SK-N-SH treated with all-trans-retinoic acid at 6 μM for 48 hours (cell line): ENCODE results near the gene SEMA6D.

Experiments used
- ARNTL ChIP-seq: fragments of 450-650 bp; formaldehyde crosslinking; IDR thresholded peaks from 2 replicates; pipeline ENCODE4 v1.5.0; 2020; ENCODE audit warnings: low read depth, mild to moderate bottlenecking, moderate library complexity, borderline replicate concordance
- CSDC2 ChIP-seq: fragments of 250-450 bp; sonication (Bioruptor Pico); IDR thresholded peaks from 2 replicates; pipeline ENCODE4 v1.5.0; 2020; ENCODE audit warnings: mild to moderate bottlenecking, moderate library complexity
- ESRRG ChIP-seq: fragments of 250-450 bp; sonication (Bioruptor Pico); IDR thresholded peaks from 2 replicates; pipeline ENCODE4 v1.6.1; 2021; ENCODE audit warnings: mild to moderate bottlenecking
- GLIS3 ChIP-seq: fragments of 250-450 bp; sonication (Bioruptor Pico); IDR thresholded peaks from 2 replicates; pipeline ENCODE4 v1.5.0; 2020; ENCODE audit warnings: mild to moderate bottlenecking, moderate library complexity
- OSR1 ChIP-seq: fragments of 250-450 bp; sonication (Bioruptor Pico); IDR thresholded peaks from 2 replicates; pipeline ENCODE4 v1.8.0; 2022; ENCODE audit warnings: moderate library complexity, mild to moderate bottlenecking, inconsistent platforms
- PATZ1 ChIP-seq: fragments of 250-450 bp; sonication (Bioruptor Pico); IDR thresholded peaks from 2 replicates; pipeline ENCODE4 v1.8.0; 2020; ENCODE audit warnings: mild to moderate bottlenecking, moderate library complexity, borderline replicate concordance
- PPARA ChIP-seq: fragments of 250-450 bp; sonication (Bioruptor Pico); IDR thresholded peaks from 2 replicates; pipeline ENCODE4 v1.5.0; 2020; ENCODE audit warnings: mild to moderate bottlenecking, borderline replicate concordance
- RARB ChIP-seq: fragments of 250-450 bp; sonication (Bioruptor Pico); IDR thresholded peaks from 2 replicates; pipeline ENCODE4 v1.8.0; 2021; ENCODE audit warnings: mild to moderate bottlenecking, moderate library complexity
- SNAI2 ChIP-seq: fragments of 250-450 bp; sonication (Bioruptor Pico); IDR thresholded peaks from 2 replicates; pipeline ENCODE4 v1.5.0; 2020; ENCODE audit warnings: mild to moderate bottlenecking, moderate library complexity
- TOX ChIP-seq: fragments of 250-450 bp; sonication (Bioruptor Pico); IDR thresholded peaks from 2 replicates; pipeline ENCODE4 v1.8.0; 2021; ENCODE audit warnings: mild to moderate bottlenecking, moderate library complexity, borderline replicate concordance
- ZFP30 ChIP-seq: fragments of 450-650 bp; formaldehyde crosslinking; IDR thresholded peaks from 2 replicates; pipeline ENCODE4 v1.5.0; 2022; ENCODE audit warnings: mild to moderate bottlenecking, moderate library complexity
- ZNF565 ChIP-seq: fragments of 450-650 bp; formaldehyde crosslinking; conservative IDR thresholded peaks from 2 replicates; pipeline ENCODE4 v1.5.0; 2020; ENCODE audit warnings: low read depth, mild to moderate bottlenecking, moderate library complexity
- TF ChIP-seq, protein P1 (sequence below): fragments of 250-450 bp; sonication (Bioruptor Pico); IDR thresholded peaks from 2 replicates; pipeline ENCODE4 v1.5.0; 2020; ENCODE audit warnings: mild to moderate bottlenecking, moderate library complexity
- TF ChIP-seq, protein P2 (sequence below): fragments of 250-450 bp; sonication (Bioruptor Pico); IDR thresholded peaks from 2 replicates; pipeline ENCODE4 v1.8.0; 2021; ENCODE audit warnings: low read depth, mild to moderate bottlenecking, moderate library complexity, borderline replicate concordance

DNA sequence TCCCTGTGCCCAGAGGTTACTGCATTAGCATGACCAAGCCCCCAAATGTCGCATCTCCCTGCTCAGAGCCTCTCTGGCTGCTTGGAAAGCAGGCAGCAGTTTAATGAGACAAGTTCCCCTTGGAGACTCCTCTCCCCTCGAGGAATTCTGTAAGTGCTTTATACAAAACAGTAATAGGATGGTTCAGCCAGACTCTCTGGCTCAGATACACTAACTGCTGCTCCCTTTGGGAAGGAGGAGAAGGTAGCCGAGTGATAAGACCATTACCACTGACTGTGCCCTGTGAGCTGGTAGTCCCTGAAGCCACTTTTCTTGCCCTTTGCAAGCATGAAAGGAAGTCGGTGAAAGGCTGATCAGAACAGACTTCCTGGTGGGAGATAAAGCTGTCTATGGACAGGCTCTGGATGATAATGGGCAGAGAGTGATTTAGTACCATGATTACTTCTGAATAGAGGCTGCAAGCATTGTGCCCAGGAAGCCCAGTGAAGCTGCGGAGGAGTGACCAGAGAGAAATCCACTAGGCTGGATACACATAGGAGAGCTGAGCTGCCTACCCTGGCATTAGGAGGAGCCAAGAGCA, 100.8 kb downstream of the SEMA6D start:
- TF ChIP-seq ARNTL (CRISPR knock-in tag), result no peak
- TF ChIP-seq SNAI2, result no peak
- TF ChIP-seq, protein P1, sequence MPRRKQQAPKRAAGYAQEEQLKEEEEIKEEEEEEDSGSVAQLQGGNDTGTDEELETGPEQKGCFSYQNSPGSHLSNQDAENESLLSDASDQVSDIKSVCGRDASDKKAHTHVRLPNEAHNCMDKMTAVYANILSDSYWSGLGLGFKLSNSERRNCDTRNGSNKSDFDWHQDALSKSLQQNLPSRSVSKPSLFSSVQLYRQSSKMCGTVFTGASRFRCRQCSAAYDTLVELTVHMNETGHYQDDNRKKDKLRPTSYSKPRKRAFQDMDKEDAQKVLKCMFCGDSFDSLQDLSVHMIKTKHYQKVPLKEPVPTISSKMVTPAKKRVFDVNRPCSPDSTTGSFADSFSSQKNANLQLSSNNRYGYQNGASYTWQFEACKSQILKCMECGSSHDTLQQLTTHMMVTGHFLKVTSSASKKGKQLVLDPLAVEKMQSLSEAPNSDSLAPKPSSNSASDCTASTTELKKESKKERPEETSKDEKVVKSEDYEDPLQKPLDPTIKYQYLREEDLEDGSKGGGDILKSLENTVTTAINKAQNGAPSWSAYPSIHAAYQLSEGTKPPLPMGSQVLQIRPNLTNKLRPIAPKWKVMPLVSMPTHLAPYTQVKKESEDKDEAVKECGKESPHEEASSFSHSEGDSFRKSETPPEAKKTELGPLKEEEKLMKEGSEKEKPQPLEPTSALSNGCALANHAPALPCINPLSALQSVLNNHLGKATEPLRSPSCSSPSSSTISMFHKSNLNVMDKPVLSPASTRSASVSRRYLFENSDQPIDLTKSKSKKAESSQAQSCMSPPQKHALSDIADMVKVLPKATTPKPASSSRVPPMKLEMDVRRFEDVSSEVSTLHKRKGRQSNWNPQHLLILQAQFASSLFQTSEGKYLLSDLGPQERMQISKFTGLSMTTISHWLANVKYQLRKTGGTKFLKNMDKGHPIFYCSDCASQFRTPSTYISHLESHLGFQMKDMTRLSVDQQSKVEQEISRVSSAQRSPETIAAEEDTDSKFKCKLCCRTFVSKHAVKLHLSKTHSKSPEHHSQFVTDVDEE (CRISPR knock-in tag), result no peak
- TF ChIP-seq PATZ1, result no peak
- TF ChIP-seq ZFP30 (CRISPR knock-in tag), result no peak
- no peak for TF ChIP-seq GLIS3 (CRISPR knock-in tag)
- no peak for TF ChIP-seq ZNF565 (CRISPR knock-in tag)
- TF ChIP-seq, protein P2, sequence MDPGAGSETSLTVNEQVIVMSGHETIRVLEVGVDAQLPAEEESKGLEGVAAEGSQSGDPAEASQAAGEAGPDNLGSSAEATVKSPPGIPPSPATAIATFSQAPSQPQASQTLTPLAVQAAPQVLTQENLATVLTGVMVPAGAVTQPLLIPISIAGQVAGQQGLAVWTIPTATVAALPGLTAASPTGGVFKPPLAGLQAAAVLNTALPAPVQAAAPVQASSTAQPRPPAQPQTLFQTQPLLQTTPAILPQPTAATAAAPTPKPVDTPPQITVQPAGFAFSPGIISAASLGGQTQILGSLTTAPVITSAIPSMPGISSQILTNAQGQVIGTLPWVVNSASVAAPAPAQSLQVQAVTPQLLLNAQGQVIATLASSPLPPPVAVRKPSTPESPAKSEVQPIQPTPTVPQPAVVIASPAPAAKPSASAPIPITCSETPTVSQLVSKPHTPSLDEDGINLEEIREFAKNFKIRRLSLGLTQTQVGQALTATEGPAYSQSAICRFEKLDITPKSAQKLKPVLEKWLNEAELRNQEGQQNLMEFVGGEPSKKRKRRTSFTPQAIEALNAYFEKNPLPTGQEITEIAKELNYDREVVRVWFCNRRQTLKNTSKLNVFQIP (CRISPR knock-in tag), result no peak
- TF ChIP-seq ESRRG (CRISPR knock-in tag), result no peak
- no peak for TF ChIP-seq TOX (CRISPR knock-in tag)
- TF ChIP-seq RARB (CRISPR knock-in tag), result no peak
- no peak for TF ChIP-seq CSDC2 (CRISPR knock-in tag)
- TF ChIP-seq OSR1 (CRISPR knock-in tag), result no peak
- TF ChIP-seq PPARA (CRISPR knock-in tag), result no peak
